ENCODE data around the gene LOC101059915.

The LOC101059915 gene

DNA sequence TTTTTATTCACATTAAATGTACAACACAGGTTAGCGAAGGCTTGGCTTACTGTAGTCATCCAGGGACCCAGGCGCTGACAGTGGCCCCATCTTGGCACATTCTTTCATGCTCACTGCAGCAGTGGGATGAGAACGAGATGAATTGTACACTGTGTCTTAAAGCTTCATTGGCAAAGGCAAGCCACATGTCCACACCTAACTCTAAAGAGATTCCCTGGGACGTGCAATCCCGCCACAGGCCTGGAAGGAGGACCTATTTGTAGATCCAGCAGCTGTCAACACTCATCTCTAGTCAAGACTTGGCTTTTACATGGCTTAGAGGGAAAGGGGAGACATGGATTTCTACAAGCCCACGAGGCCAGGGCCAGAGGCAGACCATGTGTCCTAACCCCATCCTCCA lies 33.0 kb upstream of the LOC101059915 start:
- H3K4me3 Mint-ChIP-seq, result no peak overlapping the region
- Histone ChIP-seq H3K27ac (ENCODE audit: low read depth, low read length) (no peak overlapping the region), H3K9me3 (ENCODE audit: control insufficient read depth, low read length) (no peaks in the 10 kb centered on the region)

DNA sequence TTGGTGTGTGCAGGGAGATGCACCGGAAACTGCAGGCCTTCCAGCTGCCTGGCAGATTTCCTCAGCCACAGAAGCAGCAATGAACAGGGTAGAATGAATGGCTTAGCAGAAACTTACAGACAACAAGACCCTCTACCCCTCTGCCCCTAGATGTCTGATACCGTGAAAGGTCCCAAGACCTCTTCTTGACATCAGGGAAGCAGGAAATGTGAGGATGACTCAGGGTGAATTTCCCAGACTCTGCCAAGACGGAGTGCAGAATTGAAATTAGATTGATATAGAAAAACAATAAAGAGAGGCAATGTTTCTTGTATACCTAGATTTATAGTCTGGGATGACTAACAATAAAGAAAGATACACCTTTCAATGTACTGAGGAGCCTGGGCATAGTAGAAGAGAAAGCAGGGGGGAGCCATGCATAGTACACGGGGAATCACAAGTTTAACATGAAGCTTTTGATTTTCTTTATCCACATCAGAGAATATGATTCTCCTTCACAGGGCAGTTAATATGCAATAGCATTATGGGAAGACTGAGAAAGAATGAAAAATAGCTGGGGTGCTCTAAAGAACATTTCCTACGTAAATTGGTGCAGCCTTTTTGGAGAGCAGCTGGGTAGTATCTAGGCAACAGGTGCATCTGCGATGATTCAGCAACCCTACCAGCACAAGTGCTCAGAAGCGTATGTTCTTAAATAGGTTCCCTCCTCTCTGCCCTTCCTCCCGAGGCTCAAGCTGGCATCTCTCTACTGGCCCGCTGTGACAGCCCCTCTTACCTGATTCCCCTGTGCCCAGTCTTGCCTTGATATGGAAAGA lies 30.7 kb upstream of the LOC101059915 start:
- Histone ChIP-seq H3K36me3 (ENCODE audit: control insufficient read depth, insufficient read depth, low read length) (no peaks in the 10 kb centered on the region), H3K4me3 (ENCODE audit: low read length) (no peak overlapping the region), H3K27ac (ENCODE audit: low read depth, low read length) (no peak overlapping the region), H3K9me3 (ENCODE audit: control insufficient read depth, low read length) (no peaks in the 10 kb centered on the region), H3K27me3 (ENCODE audit: control insufficient read depth, insufficient read depth, low read length, poor library complexity, severe bottlenecking) (no peaks in the 10 kb centered on the region), H3K4me1 (ENCODE audit: control insufficient read depth, insufficient read depth, low read length) (no peaks in the 10 kb centered on the region), H3K9ac (ENCODE audit: extremely low read depth, low read length, poor library complexity, severe bottlenecking) (no peak overlapping the region)
- no peaks in the 10 kb centered on the region for H3K36me3 Mint-ChIP-seq (ENCODE audit: low read depth)
- no peak overlapping the region for H3K27ac Mint-ChIP-seq
- peaks cover 5% of the 10 kb centered on the region for H3K4me1 Mint-ChIP-seq
- TF ChIP-seq, protein P1, sequence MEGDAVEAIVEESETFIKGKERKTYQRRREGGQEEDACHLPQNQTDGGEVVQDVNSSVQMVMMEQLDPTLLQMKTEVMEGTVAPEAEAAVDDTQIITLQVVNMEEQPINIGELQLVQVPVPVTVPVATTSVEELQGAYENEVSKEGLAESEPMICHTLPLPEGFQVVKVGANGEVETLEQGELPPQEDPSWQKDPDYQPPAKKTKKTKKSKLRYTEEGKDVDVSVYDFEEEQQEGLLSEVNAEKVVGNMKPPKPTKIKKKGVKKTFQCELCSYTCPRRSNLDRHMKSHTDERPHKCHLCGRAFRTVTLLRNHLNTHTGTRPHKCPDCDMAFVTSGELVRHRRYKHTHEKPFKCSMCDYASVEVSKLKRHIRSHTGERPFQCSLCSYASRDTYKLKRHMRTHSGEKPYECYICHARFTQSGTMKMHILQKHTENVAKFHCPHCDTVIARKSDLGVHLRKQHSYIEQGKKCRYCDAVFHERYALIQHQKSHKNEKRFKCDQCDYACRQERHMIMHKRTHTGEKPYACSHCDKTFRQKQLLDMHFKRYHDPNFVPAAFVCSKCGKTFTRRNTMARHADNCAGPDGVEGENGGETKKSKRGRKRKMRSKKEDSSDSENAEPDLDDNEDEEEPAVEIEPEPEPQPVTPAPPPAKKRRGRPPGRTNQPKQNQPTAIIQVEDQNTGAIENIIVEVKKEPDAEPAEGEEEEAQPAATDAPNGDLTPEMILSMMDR (conservative IDR thresholded peaks at IDR 0.05), result no peak
- H3K4me3 Mint-ChIP-seq, result no peak overlapping the region
- no peaks in the 10 kb centered on the region for H3K27me3 Mint-ChIP-seq (ENCODE audit: insufficient read depth)
- 90 to 91% methylated on average over 4 to 8 of the region's 9 CpGs for WGBS, 2 experiments (ENCODE audit: insufficient coverage in 1 of 2, insufficient read length in 1 of 2)
- no peak for DNase-seq
- H3K9me3 Mint-ChIP-seq, result peaks cover 37% of the 10 kb centered on the region

More for the DNA sequence above, 33.0 kb upstream of the LOC101059915 start:
- Histone ChIP-seq H3K4me1 (ENCODE audit: control insufficient read depth, insufficient read depth, low read length) (no peaks in the 10 kb centered on the region), H3K4me3 (ENCODE audit: low read length) (no peak overlapping the region), H3K27me3 (ENCODE audit: control insufficient read depth, insufficient read depth, low read length, poor library complexity, severe bottlenecking) (no peaks in the 10 kb centered on the region), H3K36me3 (ENCODE audit: control insufficient read depth, insufficient read depth, low read length) (no peaks in the 10 kb centered on the region), H3K9ac (ENCODE audit: extremely low read depth, low read length, poor library complexity, severe bottlenecking) (no peak overlapping the region)
- H3K27ac Mint-ChIP-seq, result no peak overlapping the region
- H3K9me3 Mint-ChIP-seq, result peaks cover 36% of the 10 kb centered on the region
- TF ChIP-seq, protein P1 (conservative IDR thresholded peaks at IDR 0.05), result no peak
- no peaks in the 10 kb centered on the region for H3K36me3 Mint-ChIP-seq (ENCODE audit: low read depth)
- WGBS, 2 experiments (ENCODE audit: insufficient coverage in 1 of 2, insufficient read length in 1 of 2), result 99% methylated on average over 5 of the region's 6 CpGs; no CpG with 5 or more reads in 1 of the 2 experiments
- H3K4me1 Mint-ChIP-seq, result peaks cover 5% of the 10 kb centered on the region
- DNase-seq, result no peak
- H3K27me3 Mint-ChIP-seq (ENCODE audit: insufficient read depth), result no peaks in the 10 kb centered on the region

DNA sequence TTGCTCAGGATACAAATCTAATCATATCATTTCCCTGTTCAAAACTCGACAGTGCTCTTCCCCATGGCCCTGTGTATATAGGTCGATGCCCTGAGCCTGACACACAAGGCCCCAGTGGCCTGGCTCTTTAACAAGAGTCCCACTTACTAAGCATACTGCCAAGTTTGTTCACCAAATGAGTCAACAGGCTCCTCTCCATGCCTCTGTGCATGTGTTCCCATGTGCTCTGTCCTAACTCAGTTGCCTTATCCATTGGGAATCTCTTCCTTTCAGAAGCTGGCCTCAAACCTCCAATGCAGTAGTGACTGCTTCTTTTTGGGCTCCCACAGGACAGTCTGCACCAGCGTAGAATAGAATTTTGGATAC lies 30.1 kb upstream of the LOC101059915 start:
- H3K27me3 Mint-ChIP-seq (ENCODE audit: insufficient read depth), result no peaks in the 10 kb centered on the region
- TF ChIP-seq, protein P1 (conservative IDR thresholded peaks at IDR 0.05), result no peak
- WGBS, 2 experiments (ENCODE audit: insufficient coverage in 1 of 2, insufficient read length in 1 of 2), result 93 to 100% methylated on average over 2 of the region's 3 CpGs
- Histone ChIP-seq H3K4me3 (ENCODE audit: low read length) (no peak overlapping the region), H3K27me3 (ENCODE audit: control insufficient read depth, insufficient read depth, low read length, poor library complexity, severe bottlenecking) (no peaks in the 10 kb centered on the region), H3K36me3 (ENCODE audit: control insufficient read depth, insufficient read depth, low read length) (no peaks in the 10 kb centered on the region), H3K9ac (ENCODE audit: extremely low read depth, low read length, poor library complexity, severe bottlenecking) (no peak overlapping the region), H3K4me1 (ENCODE audit: control insufficient read depth, insufficient read depth, low read length) (no peaks in the 10 kb centered on the region), H3K27ac (ENCODE audit: low read depth, low read length) (no peak overlapping the region), H3K9me3 (ENCODE audit: control insufficient read depth, low read length) (no peaks in the 10 kb centered on the region)
- no peaks in the 10 kb centered on the region for H3K36me3 Mint-ChIP-seq (ENCODE audit: low read depth)
- H3K9me3 Mint-ChIP-seq, result peaks cover 39% of the 10 kb centered on the region
- no peak for DNase-seq
- no peak overlapping the region for H3K4me3 Mint-ChIP-seq
- H3K27ac Mint-ChIP-seq, result no peak overlapping the region
- peaks cover 5% of the 10 kb centered on the region for H3K4me1 Mint-ChIP-seq
